GM12873 (cell line): Measurements from ENCODE around the gene MTMR3.

ENCODE experiments used
- CTCF ChIP-seq: IDR thresholded peaks from 2 replicates; pipeline ENCODE4 v1.5.1; 2012; ENCODE audit warnings: low read depth, mild to moderate bottlenecking, moderate library complexity, low read length, control low read depth; ENCODE audit not compliant: insufficient read depth; ENCODE audit errors: missing control alignments

MTMR3 gene

DNA sequence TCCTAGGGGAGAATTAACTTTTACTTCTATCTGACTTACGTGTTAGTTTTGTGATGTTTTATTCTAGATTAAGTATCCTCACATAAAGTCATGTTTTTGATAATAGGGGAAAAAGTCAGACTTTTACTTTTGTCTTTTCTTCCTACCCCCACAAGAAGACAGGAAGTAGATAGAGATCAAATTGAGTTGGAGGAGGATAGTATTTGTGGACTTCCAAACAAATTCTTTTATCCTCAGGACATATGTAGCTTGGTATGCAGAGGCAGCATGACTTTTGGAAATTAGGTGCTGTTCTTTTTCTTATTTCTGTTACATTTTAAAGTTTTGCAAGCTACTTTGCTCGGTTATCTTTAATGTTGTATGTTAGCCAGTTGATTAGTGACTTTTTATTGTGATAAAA lies 61.4 kb downstream of the MTMR3 start:
- no peak for TF ChIP-seq CTCF

DNA sequence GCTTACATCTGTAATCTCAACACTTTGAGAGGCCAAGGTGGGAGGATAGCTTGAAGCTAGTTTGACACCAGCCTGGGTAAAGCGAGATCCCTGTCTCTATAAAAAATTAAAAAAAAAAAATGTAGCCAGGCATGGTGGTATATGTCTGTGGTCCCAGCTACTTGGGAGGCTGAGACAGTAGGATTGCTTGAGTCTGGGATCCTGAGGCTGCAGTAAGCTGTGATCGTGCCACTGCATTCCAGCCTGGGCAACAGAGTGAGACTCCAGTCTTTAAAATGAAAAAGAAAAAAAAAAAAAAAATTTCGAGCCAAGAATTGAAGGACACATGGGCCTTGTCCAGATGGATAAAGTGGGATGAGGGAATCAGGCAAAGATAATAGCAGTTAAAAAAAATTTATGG lies 62.5 kb downstream of the MTMR3 start:
- no peak for TF ChIP-seq CTCF

DNA sequence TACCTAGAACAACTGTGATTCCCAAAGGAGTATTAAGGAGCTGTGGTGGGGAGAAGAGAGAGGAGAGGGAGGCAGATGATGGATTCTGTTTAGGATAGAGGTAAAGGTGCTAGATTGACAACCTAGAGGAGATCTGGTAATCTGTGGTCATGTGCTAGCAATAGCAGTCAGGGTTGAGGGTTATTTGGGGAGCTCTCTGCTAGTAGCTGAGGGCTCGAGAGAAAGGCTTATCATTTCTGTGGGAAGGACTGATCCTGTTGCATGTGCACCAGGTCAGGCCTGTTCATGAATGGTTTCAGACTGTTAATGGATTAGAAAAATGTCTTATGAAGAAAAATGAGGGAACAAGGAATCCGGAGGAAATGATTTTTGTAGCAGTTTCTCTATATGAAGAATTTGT lies 63.2 kb downstream of the MTMR3 start:
- no peak for TF ChIP-seq CTCF

- no peak for TF ChIP-seq CTCF
Measured at GRCh38 chr22:29947410-29948384, 64.7 kb downstream of the MTMR3 start.

DNA sequence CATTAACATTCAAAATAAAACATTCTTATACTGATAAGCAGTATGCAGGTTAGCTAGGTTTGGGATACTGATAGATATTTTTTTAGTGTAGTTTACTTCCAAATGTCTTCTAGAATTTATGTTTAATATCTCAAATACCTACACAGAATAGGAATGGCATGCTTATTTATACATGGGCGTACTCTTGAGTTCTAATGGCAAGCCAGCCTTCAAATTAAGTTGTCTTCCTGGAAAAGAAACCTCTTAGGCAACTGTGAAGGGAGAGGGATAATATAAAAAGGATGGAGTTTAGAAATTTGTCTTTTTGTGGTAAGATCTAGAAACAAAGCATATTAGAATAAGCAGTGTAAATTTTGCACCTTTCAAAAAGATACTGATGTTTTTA lies 65.4 kb downstream of the MTMR3 start:
- TF ChIP-seq CTCF, result no peak

GRCh38 chr22:29949872-29950271 lies 66.9 kb downstream of the MTMR3 start:
- no peak for TF ChIP-seq CTCF

DNA sequence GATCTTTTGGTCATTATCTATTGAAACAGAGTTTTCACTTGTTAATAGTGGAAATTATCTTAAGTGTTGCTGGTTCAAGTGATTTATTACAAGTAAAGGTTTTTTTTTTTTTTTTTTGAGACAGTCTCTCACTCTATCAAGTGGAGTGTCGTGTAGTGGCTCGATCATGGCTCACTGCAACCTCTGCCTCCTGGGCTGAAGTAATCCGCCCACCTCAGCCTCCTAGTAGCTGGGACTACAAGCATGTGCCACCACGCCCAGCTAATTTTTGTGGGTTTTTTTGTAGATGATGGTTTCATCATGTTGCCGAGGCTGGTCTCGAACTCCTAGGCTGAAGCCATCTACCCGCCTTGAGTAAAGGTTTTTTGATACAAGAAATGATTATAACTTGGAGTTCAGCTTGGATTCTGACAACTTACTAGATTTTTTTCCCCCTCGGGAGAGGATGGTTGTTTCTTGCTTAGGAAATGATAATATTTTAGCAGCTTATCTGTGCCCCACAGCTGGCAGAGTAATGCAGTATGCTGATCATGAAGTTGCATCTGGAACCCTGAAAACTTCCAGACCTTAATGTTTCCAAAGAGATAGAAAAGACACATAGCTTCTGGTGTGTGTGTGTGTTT lies 68.9 kb downstream of the MTMR3 start:
- no peak for TF ChIP-seq CTCF
